DOHH2 (cell line): ENCODE measurements around the gene NCKAP5.

ENCODE experiments used
- H3F3A ChIP-seq: fragments of 200-600 bp; sonication (generic), shearing (Covaris generic); 2 replicates; pipeline ENCODE4 v1.6.0; 2016; ENCODE audit warnings: antibody characterized with exemption, mild to moderate bottlenecking; ENCODE audit not compliant: control insufficient read depth, insufficient read depth
- H3K27ac ChIP-seq: fragments of 200-600 bp; sonication (generic); 2 replicates; pipeline ENCODE4 v1.5.1; 2014; ENCODE audit warnings: low read depth, mild to moderate bottlenecking, low read length, moderate library complexity
- H3K27me3 ChIP-seq: fragments of 200-600 bp; sonication (generic); 2 replicates; pipeline ENCODE4 v1.6.1; 2014; ENCODE audit warnings: mild to moderate bottlenecking, low read length, mixed read lengths; ENCODE audit not compliant: control insufficient read depth
- H3K36me3 ChIP-seq: fragments of 200-600 bp; sonication (generic); 2 replicates; pipeline ENCODE4 v1.6.1; 2014; ENCODE audit warnings: mild to moderate bottlenecking, low read length, moderate library complexity, mixed read lengths; ENCODE audit not compliant: control insufficient read depth
- H3K4me1 ChIP-seq: fragments of 200-600 bp; sonication (generic); 2 replicates; pipeline ENCODE4 v1.6.1; 2014; ENCODE audit warnings: mild to moderate bottlenecking, low read length, mixed read lengths; ENCODE audit not compliant: control insufficient read depth
- H3K4me2 ChIP-seq: fragments of 200-600 bp; sonication (generic); 2 replicates; pipeline ENCODE4 v1.6.0; 2014; ENCODE audit warnings: mild to moderate bottlenecking, low read length, moderate library complexity
- H3K4me3 ChIP-seq: fragments of 200-600 bp; sonication (generic); 2 replicates; pipeline ENCODE4 v1.5.1; 2014; ENCODE audit warnings: mild to moderate bottlenecking, low read length, mixed read lengths
- H3K79me2 ChIP-seq: fragments of 200-600 bp; sonication (generic); 2 replicates; pipeline ENCODE4 v1.6.1; 2014; ENCODE audit warnings: mild to moderate bottlenecking, low read length, mixed read lengths; ENCODE audit not compliant: control insufficient read depth
- H3K9me2 ChIP-seq: fragments of 200-600 bp; sonication (generic); replicated peaks from 2 replicates; pipeline ENCODE4 v1.6.1; 2014; ENCODE audit warnings: mild to moderate bottlenecking, low read length, mixed read lengths; ENCODE audit not compliant: control insufficient read depth
- H3K9me3 ChIP-seq: fragments of 200-600 bp; sonication (generic); 2 replicates; pipeline ENCODE4 v1.6.1; 2014; ENCODE audit warnings: antibody characterized with exemption, low read length, mixed read lengths; ENCODE audit not compliant: control insufficient read depth, insufficient read depth
- H4K20me1 ChIP-seq: fragments of 200-600 bp; sonication (generic); 2 replicates; pipeline ENCODE4 v1.6.0; 2014; ENCODE audit warnings: low read depth, mild to moderate bottlenecking, antibody characterized with exemption, low read length, moderate library complexity; ENCODE audit not compliant: control insufficient read depth, insufficient read depth
- EZH2phosphoT487 ChIP-seq: fragments of 200-600 bp; sonication (generic); IDR thresholded peaks from 2 replicates; pipeline ENCODE4 v1.6.1; 2017; ENCODE audit warnings: borderline replicate concordance, mild to moderate bottlenecking, antibody characterized with exemption, low read length, moderate library complexity, mixed read lengths
- TF ChIP-seq, protein P1 (sequence below): fragments of 200-600 bp; sonication (generic); IDR thresholded peaks from one replicate; pipeline ENCODE4 v1.5.1; 2014; ENCODE audit warnings: antibody characterized with exemption, mild to moderate bottlenecking, low read depth, low read length; ENCODE audit not compliant: poor library complexity, severe bottlenecking

NCKAP5 gene

GRCh38 chr2:133197156-133197555, 371.1 kb downstream of the NCKAP5 start:
- no peak overlapping the region for H3K4me3 ChIP-seq
- H3K4me1 ChIP-seq, result no peaks in the 10 kb centered on the region
- H3K79me2 ChIP-seq, result no peaks in the 10 kb centered on the region
- no peaks in the 10 kb centered on the region for H3K36me3 ChIP-seq
- TF ChIP-seq, protein P1, sequence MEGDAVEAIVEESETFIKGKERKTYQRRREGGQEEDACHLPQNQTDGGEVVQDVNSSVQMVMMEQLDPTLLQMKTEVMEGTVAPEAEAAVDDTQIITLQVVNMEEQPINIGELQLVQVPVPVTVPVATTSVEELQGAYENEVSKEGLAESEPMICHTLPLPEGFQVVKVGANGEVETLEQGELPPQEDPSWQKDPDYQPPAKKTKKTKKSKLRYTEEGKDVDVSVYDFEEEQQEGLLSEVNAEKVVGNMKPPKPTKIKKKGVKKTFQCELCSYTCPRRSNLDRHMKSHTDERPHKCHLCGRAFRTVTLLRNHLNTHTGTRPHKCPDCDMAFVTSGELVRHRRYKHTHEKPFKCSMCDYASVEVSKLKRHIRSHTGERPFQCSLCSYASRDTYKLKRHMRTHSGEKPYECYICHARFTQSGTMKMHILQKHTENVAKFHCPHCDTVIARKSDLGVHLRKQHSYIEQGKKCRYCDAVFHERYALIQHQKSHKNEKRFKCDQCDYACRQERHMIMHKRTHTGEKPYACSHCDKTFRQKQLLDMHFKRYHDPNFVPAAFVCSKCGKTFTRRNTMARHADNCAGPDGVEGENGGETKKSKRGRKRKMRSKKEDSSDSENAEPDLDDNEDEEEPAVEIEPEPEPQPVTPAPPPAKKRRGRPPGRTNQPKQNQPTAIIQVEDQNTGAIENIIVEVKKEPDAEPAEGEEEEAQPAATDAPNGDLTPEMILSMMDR, result no peak
- no peak for TF ChIP-seq EZH2phosphoT487
- no peak overlapping the region for H3K4me2 ChIP-seq
- no peaks in the 10 kb centered on the region for H3K9me3 ChIP-seq
- H3K9me2 ChIP-seq, result no peaks in the 10 kb centered on the region; the same call in 1 of the 2 replicates
- H4K20me1 ChIP-seq, result no peaks in the 10 kb centered on the region
- H3F3A ChIP-seq, result no peaks in the 10 kb centered on the region
- H3K27ac ChIP-seq, result no peak overlapping the region
- H3K27me3 ChIP-seq, result no peaks in the 10 kb centered on the region

DNA sequence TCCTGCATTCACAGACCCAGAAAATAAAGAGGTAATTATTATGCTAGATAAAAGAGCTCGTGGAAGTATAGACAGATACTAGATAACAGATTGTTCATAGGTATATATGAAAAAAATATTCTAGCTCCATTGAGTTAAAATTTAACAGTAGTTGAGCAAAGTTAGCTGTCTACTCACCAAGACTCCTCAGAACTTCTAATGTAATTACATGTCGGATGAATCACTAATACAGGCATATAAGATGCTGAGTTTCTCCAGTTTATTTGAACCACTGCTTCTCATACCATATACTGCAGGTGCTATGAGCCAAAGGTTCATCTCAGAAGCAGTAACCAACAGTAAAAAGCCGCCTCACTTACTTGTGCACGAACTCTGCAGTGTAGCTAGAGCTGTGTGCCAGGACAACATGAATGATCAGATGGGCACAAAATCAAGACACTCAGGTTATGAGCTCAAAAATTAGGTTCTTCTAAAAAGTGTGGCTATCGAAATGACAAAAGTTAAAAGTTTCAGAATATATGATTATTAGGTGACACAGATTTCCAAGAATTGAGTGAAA, 373.4 kb downstream of the NCKAP5 start:
- Histone ChIP-seq H3K36me3 (no peaks in the 10 kb centered on the region), H3K9me3 (no peaks in the 10 kb centered on the region), H3K27ac (no peak overlapping the region), H3K4me2 (no peak overlapping the region), H3K79me2 (no peaks in the 10 kb centered on the region), H3K27me3 (no peaks in the 10 kb centered on the region), H3K9me2 (no peaks in the 10 kb centered on the region; the same call in 1 of the 2 replicates), H3F3A (no peaks in the 10 kb centered on the region), H3K4me1 (no peaks in the 10 kb centered on the region), H3K4me3 (no peak overlapping the region), H4K20me1 (no peaks in the 10 kb centered on the region)
- no peak for TF ChIP-seq EZH2phosphoT487
- TF ChIP-seq, protein P1, result no peak

DNA sequence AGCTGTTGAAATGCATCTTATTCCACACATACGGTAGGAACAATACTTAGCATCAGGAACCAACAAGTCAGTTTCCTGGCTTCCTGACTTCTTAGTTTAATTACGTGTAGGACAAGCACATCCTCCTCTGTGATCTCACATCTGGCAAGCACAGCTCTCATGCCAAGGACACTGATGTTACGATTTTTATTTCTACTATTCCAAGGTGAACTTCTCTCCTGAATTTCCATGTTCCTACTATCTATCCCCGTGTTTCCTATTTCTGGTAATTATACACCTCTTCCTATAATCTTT, 374.0 kb downstream of the NCKAP5 start:
- H3K4me2 ChIP-seq, result no peak overlapping the region
- H3K27me3 ChIP-seq, result no peaks in the 10 kb centered on the region
- no peaks in the 10 kb centered on the region for H3K4me1 ChIP-seq
- TF ChIP-seq EZH2phosphoT487, result no peak
- TF ChIP-seq, protein P1, result no peak
- no peaks in the 10 kb centered on the region; the same call in 1 of the 2 replicates for H3K9me2 ChIP-seq
- no peaks in the 10 kb centered on the region for H4K20me1 ChIP-seq
- no peaks in the 10 kb centered on the region for H3K9me3 ChIP-seq
- no peaks in the 10 kb centered on the region for H3F3A ChIP-seq
- H3K36me3 ChIP-seq, result no peaks in the 10 kb centered on the region
- no peaks in the 10 kb centered on the region for H3K79me2 ChIP-seq
- H3K4me3 ChIP-seq, result no peak overlapping the region
- H3K27ac ChIP-seq, result no peak overlapping the region
